GM12875 (cell line): ENCODE measurements around the gene CORIN.

Source experiments
- H3K4me3 ChIP-seq: one replicate; pipeline ENCODE4 v1.5.1; 2011; ENCODE audit warnings: low read depth, low read length, control low read depth
- TF ChIP-seq, protein P1 (sequence below): IDR thresholded peaks from 2 replicates; pipeline ENCODE4 v1.5.1; 2011; ENCODE audit warnings: low read depth, mild to moderate bottlenecking, control low read depth, inconsistent platforms, low read length, moderate library complexity, borderline replicate concordance; ENCODE audit not compliant: insufficient read depth

The CORIN gene

DNA sequence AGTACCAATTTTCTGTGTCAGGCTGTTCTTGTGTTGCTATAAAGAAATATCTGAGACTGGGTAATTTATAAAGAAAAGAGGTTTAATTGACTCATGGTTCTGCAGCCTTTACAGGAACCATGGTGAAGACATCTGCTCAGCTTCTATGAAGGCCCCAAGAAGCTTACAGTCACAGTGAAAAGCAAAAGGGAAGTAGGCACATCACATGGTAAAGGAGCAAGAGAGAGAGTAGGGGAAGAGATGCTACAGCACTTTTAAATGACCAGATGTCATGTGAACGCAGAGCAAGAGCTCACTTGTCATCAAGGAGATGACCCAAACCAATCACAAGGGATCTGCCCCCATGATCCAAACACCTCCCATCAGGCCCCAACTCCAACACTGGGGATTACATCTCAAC, 178.5 kb downstream of the CORIN start:
- TF ChIP-seq, protein P1, sequence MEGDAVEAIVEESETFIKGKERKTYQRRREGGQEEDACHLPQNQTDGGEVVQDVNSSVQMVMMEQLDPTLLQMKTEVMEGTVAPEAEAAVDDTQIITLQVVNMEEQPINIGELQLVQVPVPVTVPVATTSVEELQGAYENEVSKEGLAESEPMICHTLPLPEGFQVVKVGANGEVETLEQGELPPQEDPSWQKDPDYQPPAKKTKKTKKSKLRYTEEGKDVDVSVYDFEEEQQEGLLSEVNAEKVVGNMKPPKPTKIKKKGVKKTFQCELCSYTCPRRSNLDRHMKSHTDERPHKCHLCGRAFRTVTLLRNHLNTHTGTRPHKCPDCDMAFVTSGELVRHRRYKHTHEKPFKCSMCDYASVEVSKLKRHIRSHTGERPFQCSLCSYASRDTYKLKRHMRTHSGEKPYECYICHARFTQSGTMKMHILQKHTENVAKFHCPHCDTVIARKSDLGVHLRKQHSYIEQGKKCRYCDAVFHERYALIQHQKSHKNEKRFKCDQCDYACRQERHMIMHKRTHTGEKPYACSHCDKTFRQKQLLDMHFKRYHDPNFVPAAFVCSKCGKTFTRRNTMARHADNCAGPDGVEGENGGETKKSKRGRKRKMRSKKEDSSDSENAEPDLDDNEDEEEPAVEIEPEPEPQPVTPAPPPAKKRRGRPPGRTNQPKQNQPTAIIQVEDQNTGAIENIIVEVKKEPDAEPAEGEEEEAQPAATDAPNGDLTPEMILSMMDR, result no peak
- H3K4me3 ChIP-seq, result no peak overlapping the region

DNA sequence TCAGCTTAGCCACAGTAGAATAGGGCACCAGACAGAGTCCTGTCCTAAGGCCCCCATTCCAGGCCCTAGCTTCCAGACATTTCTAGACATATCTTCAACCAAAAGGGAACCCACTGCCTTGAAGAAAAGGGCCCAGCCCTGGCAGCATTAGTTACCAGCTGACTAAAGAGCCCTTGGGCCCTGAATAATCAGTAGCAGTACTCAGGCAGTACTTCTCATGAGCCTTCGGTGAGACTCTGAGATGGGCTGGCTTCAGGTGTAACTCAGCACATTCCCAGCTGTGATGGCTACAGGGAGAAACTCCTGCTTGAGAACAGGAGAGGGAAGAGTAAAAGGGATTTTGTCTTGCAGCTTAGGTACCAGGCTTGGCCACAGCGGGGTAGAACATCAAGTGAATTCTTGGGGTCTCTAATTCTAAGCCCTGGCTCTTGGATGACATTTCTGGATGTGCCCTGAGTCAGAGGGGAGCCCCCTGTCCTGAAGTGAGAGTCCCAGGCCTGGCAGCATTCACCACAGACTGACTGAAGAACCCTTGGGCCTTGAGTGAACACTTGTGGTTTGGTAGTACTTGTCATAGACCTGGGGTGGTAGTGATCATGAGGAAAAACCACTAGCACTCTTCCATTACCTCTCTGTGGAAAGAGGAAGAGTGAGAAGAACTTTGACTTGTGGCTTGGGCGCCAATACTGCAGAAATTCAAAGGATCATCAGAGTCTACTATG, 182.7 kb downstream of the CORIN start:
- TF ChIP-seq, protein P1, result no peak

DNA sequence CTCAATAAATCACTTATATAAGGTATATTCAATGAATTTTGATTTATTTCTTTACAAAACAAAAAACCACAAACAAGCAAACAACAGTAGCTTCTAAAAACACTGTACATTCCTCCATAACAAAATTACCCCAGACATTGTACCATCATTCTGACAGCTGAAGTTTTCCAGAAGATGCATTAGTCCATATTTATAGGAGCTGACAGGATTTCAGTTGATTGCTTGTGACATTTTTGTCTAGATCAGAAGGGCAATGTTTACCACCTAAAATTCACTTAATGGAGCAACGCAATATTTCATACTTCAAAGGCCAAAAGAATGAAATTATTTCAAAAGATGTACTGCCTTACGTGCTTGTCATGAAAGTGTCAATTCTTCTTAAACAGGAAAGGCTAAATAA, 185.8 kb downstream of the CORIN start:
- TF ChIP-seq, protein P1, result no peak
- H3K4me3 ChIP-seq, result no peak overlapping the region

More for the DNA sequence above, 182.7 kb downstream of the CORIN start:
- no peak overlapping the region for H3K4me3 ChIP-seq

DNA sequence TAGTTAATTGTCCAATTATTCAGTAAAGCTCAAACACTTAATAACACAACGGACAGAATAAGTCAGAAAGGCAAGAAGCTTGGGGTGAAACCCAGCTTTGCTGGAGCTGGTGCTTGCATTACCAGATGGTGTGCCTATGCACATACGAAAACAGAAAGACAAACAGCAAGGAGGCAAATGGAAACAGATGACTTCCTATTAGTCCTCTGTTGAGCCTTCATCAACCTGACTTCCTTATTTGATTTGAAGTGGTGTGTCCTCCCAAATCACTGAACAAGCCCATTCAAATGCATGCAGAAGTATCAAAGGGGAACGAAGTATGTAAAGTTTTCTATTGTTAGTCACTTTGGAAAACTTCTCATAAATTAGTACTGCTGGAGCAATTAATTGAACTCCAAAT, 186.6 kb downstream of the CORIN start:
- H3K4me3 ChIP-seq, result no peak overlapping the region
- TF ChIP-seq, protein P1, result no peak

DNA sequence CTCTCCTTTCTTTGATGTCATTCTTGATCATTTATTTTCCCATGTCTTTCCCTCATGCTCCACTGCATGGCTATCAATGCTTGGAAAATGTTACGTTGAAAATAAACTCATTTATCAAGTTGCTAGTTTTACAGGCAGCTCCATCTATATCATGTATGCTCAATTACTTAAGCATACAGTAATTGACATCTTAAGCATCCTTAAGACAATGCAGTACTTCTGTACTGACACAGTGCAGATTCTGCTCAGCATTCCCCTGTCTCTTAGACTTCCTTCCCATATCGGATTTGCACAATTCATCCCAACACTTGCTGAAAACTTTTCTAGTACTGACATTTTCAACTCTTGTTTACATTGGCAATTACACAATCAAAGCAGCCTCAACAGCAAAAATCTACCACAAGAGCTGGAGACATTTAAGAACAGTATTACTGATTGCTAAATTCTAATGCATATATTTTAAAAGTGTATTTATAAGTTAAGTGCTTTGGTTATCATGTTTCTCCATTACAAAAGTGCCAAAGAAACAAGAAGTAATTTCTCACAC, 187.2 kb downstream of the CORIN start:
- TF ChIP-seq, protein P1, result no peak
- no peak overlapping the region for H3K4me3 ChIP-seq

DNA sequence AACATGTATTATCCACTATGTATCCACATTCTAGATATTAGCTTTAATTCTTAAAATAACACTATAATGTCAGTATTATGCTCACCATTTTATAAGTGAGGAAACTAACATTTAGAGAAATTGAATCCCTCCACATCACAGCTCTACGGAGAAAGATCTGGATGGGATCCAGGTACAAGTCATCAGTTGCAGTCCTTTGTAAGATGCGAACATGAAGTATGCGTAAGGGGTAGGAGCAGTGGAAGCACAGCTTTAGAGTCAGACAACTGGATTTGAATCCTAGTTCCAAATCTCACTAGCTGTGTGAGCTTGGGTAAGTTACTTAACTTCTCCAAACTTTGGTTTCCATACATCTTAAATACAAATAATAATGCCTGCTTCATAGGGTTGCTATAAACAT, 190.3 kb downstream of the CORIN start:
- H3K4me3 ChIP-seq, result no peak overlapping the region

More for the DNA sequence above, 190.3 kb downstream of the CORIN start:
- TF ChIP-seq, protein P1, result no peak
